Measurements from ENCODE around the gene DNM3. TPM values are rescaled to one million over a fixed set of nuclear protein-coding genes. Genes with fewer than 3 reads are reported as not detected.

DNM3 gene
- total and polyA plus RNA-seq, 10 of the 15 experiments (the other 5 are each of a cell fraction or from before 2014, with no cell fraction given): 0.03 to 1.5 (median 0.08) TPM; not detected in 3

DNA sequence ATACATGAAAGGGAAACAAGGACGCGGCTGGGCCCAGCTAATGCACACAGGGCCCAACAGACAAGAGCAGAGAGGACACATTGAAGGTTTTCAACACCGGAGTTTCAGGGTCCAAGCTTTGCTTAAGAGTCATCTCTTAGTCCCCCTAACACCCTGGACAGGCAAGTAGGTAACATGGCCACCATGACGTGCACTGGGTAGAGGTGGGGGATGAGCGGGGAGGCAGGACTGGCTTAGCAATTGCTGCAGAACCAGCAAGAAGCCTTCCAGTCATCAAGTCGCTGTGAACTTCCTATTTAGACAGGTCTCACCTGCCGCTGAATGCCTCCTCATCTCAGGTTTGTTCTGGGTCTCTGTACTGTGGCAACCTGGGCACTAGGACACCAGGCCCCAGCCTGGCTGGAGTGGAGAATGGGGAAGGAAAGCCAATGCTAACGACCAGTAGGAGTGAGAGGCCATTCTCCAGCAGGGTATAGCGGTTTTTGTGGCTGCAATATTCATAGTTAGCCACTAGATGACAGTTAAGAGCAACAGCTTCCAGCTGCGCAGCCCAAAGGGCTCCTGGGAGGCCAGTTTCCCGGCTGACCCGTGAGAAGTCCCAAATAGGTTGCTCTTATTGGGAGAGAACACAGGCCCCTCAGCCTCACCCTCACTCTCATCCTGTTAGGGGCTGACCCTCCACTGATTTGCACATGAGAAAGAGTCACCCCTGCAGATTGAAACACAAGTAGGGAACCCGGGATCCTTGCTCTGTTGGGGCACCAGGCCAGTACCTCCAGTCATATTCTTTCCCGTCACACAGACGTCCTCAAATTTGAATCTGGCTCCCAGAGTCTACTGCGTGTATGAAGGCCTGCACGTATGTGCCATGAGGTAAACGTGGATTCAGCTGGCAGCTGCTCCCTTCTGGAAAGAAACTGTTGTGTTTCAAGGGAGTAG, 608.6 kb downstream of the DNM3 start (continued):
- TF ChIP-seq FOS (IDR thresholded peaks at IDR 0.05; ENCODE audit: borderline replicate concordance, extremely low read depth, insufficient read length) (no peak), POU2F2 (IDR thresholded peaks at IDR 0.05; ENCODE audit: borderline replicate concordance, low read depth, low read length) (no peak)
- TF ChIP-seq, protein P1, sequence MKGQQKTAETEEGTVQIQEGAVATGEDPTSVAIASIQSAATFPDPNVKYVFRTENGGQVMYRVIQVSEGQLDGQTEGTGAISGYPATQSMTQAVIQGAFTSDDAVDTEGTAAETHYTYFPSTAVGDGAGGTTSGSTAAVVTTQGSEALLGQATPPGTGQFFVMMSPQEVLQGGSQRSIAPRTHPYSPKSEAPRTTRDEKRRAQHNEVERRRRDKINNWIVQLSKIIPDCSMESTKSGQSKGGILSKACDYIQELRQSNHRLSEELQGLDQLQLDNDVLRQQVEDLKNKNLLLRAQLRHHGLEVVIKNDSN (IDR thresholded peaks at IDR 0.05; ENCODE audit: borderline replicate concordance, extremely low read length, insufficient read depth, low read depth, low read length): no peak
- TF ChIP-seq, protein P2, sequence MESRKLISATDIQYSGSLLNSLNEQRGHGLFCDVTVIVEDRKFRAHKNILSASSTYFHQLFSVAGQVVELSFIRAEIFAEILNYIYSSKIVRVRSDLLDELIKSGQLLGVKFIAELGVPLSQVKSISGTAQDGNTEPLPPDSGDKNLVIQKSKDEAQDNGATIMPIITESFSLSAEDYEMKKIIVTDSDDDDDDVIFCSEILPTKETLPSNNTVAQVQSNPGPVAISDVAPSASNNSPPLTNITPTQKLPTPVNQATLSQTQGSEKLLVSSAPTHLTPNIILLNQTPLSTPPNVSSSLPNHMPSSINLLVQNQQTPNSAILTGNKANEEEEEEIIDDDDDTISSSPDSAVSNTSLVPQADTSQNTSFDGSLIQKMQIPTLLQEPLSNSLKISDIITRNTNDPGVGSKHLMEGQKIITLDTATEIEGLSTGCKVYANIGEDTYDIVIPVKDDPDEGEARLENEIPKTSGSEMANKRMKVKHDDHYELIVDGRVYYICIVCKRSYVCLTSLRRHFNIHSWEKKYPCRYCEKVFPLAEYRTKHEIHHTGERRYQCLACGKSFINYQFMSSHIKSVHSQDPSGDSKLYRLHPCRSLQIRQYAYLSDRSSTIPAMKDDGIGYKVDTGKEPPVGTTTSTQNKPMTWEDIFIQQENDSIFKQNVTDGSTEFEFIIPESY (IDR thresholded peaks at IDR 0.05): peak; percentile 97

DNA sequence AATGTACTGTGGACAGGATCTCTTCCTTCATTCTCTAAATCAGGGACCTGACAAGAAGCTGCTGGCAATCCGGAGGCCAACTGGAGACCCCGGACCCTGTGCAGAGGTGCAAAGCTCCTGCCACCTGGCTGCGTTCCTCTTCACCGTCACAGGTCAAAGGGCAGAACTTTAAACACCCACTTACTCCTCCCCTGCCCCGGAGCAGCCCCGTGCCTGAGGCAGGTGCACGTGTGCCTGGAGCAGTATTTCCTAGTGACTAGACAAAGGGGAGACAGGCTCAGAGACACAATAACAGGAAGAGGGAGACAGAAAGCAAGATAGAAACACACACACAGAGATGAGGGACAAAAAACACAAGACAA, 609.2 kb downstream of the DNM3 start:
- 68% methylated on average over 7 of the region's 7 CpGs for WGBS (ENCODE audit: insufficient coverage, insufficient replicate concordance, low lambda C conversion rate, missing lambda C conversion rate)
- Histone ChIP-seq H3K27ac (ENCODE audit: control insufficient read depth, insufficient read depth) (no peak overlapping the region), H4K20me1 (ENCODE audit: control insufficient read depth, insufficient read depth) (no peaks in the 10 kb centered on the region), H2AFZ (ENCODE audit: control insufficient read depth, low read depth, low read length) (peak overlapping the region; percentile 11; the same call in 1 of the 2 replicates), H3K36me3 (ENCODE audit: control insufficient read depth in 2 of 2, insufficient read depth in 2 of 2, low read length in 1 of 2) (no peaks in the 10 kb centered on the region), H3K9ac (ENCODE audit: control insufficient read depth, insufficient read depth, low read length) (no peak overlapping the region), H3K79me2 (ENCODE audit: control insufficient read depth, insufficient read depth, low read length) (no peaks in the 10 kb centered on the region), H3K9me3 (replicated peaks; ENCODE audit: control insufficient read depth, insufficient read depth, low read length) (no peaks in the 10 kb centered on the region), H3K4me1 (ENCODE audit: control insufficient read depth, insufficient read depth, low read length) (no peaks in the 10 kb centered on the region), H3K4me3 (no peak overlapping the region), H3K4me2 (ENCODE audit: control insufficient read depth, insufficient read depth) (no peak overlapping the region), H3K27me3 (replicated peaks in 1 of 2; ENCODE audit: control insufficient read depth in 2 of 2, insufficient read depth in 2 of 2, low read length in 1 of 2) (no peaks in the 10 kb centered on the region; a peak in 1 of 4 replicates)
- ChIA-PET SMC1A (ENCODE audit: uncharacterized antibody, unreplicated experiment) (interaction anchor here (0.7 to 2.1 kb wide), 7 partner anchors 33 to 448 kb away, joined by 3 to 19 read pairs (median 3); no protein-coding TSS in a partner anchor), RAD21 (ENCODE audit: unreplicated experiment) (interaction anchor here (1.0 to 1.9 kb wide), 4 partner anchors 10 to 448 kb away, joined by 3 to 11 read pairs (median 4); no protein-coding TSS in a partner anchor), CTCF (interaction anchor here (0.7 to 5.9 kb wide), 14 partner anchors 11 to 448 kb away, joined by 3 to 48 read pairs (median 4); partner anchors contain the start of gene SUCO), POLR2A (no interaction called here)
- intact Hi-C loops (cut with micrococcal nuclease; ENCODE audit: unreplicated experiment): loop anchor here (1.0 to 10.0 kb wide), 2 partner anchors 134 to 269 kb away; no protein-coding TSS in a partner anchor
- FAIRE-seq: no peak
- BruUV-seq (replicated peaks): no TSS peak
- ATAC-seq: peak; percentile 8; the same call in 1 of the 3 replicates
- DNase-seq (ENCODE audit: low read depth, low spot score): no peak
- TF ChIP-seq JUND (IDR thresholded peaks at IDR 0.05; ENCODE audit: low read depth, low read length) (no peak), FOXM1 (IDR thresholded peaks at IDR 0.05; ENCODE audit: low read depth, low read length) (no peak)
- TF ChIP-seq, protein P3, sequence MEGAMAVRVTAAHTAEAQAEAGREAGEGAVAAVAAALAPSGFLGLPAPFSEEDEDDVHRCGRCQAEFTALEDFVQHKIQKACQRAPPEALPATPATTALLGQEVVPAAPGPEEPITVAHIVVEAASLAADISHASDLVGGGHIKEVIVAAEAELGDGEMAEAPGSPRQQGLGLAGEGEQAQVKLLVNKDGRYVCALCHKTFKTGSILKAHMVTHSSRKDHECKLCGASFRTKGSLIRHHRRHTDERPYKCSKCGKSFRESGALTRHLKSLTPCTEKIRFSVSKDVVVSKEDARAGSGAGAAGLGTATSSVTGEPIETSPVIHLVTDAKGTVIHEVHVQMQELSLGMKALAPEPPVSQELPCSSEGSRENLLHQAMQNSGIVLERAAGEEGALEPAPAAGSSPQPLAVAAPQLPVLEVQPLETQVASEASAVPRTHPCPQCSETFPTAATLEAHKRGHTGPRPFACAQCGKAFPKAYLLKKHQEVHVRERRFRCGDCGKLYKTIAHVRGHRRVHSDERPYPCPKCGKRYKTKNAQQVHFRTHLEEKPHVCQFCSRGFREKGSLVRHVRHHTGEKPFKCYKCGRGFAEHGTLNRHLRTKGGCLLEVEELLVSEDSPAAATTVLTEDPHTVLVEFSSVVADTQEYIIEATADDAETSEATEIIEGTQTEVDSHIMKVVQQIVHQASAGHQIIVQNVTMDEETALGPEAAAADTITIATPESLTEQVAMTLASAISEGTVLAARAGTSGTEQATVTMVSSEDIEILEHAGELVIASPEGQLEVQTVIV (IDR thresholded peaks at IDR 0.05; ENCODE audit: borderline replicate concordance, partially characterized antibody): no peak
- in situ Hi-C loops (cut with MboI): loop anchor here (5.0 kb wide), 1 partner anchor 267 kb away; no protein-coding TSS in a partner anchor

Measured in GM12878 (cell line).